ENCODE measurements around the gene TRIM59. TPM values are rescaled to one million over a fixed set of nuclear protein-coding genes. Genes with fewer than 3 reads are reported as not detected.
A peak's percentile ranks its signal among the peaks of the same experiment; 100 is the strongest.

The TRIM59 gene, protein sequence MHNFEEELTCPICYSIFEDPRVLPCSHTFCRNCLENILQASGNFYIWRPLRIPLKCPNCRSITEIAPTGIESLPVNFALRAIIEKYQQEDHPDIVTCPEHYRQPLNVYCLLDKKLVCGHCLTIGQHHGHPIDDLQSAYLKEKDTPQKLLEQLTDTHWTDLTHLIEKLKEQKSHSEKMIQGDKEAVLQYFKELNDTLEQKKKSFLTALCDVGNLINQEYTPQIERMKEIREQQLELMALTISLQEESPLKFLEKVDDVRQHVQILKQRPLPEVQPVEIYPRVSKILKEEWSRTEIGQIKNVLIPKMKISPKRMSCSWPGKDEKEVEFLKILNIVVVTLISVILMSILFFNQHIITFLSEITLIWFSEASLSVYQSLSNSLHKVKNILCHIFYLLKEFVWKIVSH
- 10 to 100 TPM in 1 of 2 donors, 1 to 10 TPM in 1; 7.5 to 16.6 TPM for total RNA-seq

- H3K4me1 ChIP-seq, result no peaks in the 10 kb centered on the region
- DNase-seq, result peak; percentile 95
- intact Hi-C loops (cut with DNase I), result no loop called here
These were observed at the start of gene TRIM59 for GRCh38 chr3:160449636-160450598. TSS of gene TRIM59 (minus strand) at chr3:160449786. CDS start at chr3:160439183, 10,603 bp downstream.

GRCh38 chr3:160498202-160498601, 48.6 kb upstream of the TRIM59 start:
- H3K27me3 ChIP-seq, result no peaks in the 10 kb centered on the region
- no peak overlapping the region for H3K9ac ChIP-seq (ENCODE audit: low read depth in 2 of 2, low read length in 2 of 2)
- intact Hi-C loops (cut with DNase I), result no loop called here
- no peaks in the 10 kb centered on the region for H3K4me1 ChIP-seq
- no peaks in the 10 kb centered on the region for H3K9me3 ChIP-seq
- DNase-seq, result no peak
- TF ChIP-seq, protein P1, sequence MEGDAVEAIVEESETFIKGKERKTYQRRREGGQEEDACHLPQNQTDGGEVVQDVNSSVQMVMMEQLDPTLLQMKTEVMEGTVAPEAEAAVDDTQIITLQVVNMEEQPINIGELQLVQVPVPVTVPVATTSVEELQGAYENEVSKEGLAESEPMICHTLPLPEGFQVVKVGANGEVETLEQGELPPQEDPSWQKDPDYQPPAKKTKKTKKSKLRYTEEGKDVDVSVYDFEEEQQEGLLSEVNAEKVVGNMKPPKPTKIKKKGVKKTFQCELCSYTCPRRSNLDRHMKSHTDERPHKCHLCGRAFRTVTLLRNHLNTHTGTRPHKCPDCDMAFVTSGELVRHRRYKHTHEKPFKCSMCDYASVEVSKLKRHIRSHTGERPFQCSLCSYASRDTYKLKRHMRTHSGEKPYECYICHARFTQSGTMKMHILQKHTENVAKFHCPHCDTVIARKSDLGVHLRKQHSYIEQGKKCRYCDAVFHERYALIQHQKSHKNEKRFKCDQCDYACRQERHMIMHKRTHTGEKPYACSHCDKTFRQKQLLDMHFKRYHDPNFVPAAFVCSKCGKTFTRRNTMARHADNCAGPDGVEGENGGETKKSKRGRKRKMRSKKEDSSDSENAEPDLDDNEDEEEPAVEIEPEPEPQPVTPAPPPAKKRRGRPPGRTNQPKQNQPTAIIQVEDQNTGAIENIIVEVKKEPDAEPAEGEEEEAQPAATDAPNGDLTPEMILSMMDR (IDR thresholded peaks at IDR 0.05), result no peak
- H3K4me3 ChIP-seq, result no peak overlapping the region
- H3K27ac ChIP-seq, result no peak overlapping the region
- H3K36me3 ChIP-seq, result peaks cover 6% of the 10 kb centered on the region

More at GRCh38 chr3:160449636-160450598, at the start of gene TRIM59:
- peak within 1 kb of the TSS; percentile 59 for H3K4me3 ChIP-seq
- no peaks in the 10 kb centered on the region for H3K27me3 ChIP-seq
- no peaks in the 10 kb centered on the region for H3K36me3 ChIP-seq
- TF ChIP-seq, protein P1 (IDR thresholded peaks at IDR 0.05), result no peak
- no peaks in the 10 kb centered on the region for H3K9me3 ChIP-seq
- peak within 1 kb of the TSS; percentile 66 to 84 for H3K9ac ChIP-seq (ENCODE audit: low read depth in 2 of 2, low read length in 2 of 2)
- H3K27ac ChIP-seq, result peak within 1 kb of the TSS; percentile 89

DNA sequence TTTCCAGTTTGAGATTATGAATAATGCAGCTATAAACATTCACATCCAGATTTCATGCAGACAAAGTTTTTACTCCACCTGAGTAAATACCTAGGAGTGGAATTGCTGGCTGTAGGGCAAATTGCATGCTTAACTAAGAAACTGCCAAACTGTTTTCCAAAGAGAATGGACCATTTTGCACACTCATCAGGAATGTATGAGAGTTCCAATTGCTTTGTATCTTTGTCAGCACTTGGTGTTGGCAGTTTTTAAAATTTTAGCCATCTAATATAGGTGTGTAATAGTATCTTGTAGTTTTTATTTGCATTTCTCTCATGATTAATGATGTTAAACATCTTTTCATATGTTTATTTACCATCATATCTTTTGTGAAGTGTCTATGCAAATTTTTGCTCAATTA, 40.6 kb upstream of the TRIM59 start:
- Histone ChIP-seq H3K36me3 (no peaks in the 10 kb centered on the region), H3K4me1 (no peaks in the 10 kb centered on the region), H3K27me3 (no peaks in the 10 kb centered on the region), H3K9ac (ENCODE audit: low read depth in 2 of 2, low read length in 2 of 2) (no peak overlapping the region), H3K4me3 (no peak overlapping the region), H3K27ac (no peak overlapping the region), H3K9me3 (no peaks in the 10 kb centered on the region)
- TF ChIP-seq, protein P1 (IDR thresholded peaks at IDR 0.05), result no peak
- intact Hi-C loops (cut with DNase I), result no loop called here
- DNase-seq, result no peak

DNA sequence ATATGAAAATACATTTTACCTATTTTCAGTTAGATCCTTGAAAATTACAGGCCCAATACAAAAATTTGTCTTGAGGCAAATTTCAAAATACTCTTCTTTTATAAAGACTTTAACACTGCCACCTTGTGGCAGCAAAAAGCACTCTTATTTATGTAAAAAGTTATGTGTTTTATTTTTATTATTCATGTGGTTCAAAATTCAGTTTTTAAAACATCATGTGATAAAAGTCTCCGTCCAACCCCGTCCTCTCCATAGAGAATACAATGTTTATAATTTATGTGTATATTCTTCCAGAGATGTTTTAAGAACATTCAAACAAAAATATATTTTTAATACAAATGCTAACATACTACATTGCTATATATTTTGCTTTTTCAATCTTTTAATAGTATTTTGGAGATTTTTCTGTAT, 36.9 kb upstream of the TRIM59 start:
- Histone ChIP-seq H3K27me3 (no peaks in the 10 kb centered on the region), H3K9me3 (no peaks in the 10 kb centered on the region), H3K9ac (ENCODE audit: low read depth in 2 of 2, low read length in 2 of 2) (no peak overlapping the region), H3K27ac (no peak overlapping the region), H3K4me3 (peak overlapping the region; percentile 12), H3K36me3 (no peaks in the 10 kb centered on the region), H3K4me1 (no peaks in the 10 kb centered on the region)
- TF ChIP-seq, protein P1 (IDR thresholded peaks at IDR 0.05), result peak; percentile 56
- intact Hi-C loops (cut with DNase I), result loop anchor here (10.0 kb wide), 1 partner anchor 322 kb away; no protein-coding TSS in a partner anchor
- DNase-seq, result no peak

DNA sequence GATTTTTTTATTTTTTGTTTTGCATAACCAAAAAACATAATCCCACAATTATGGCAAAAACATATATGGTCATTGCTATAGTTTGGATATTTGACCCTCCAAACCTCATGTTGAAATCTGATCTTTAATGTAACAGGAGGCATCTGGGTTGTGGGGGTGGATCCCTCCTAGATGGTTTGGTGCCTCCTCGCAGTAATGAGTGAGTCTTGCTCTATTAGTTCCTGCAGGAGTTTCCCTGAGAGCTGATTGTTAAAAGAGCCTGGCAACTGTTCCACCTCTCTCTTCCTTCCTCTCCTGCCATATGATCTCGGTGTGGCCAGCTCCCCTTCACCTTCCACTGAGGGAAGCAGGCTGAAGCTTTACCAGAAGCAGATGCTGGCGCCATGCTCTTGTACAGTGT, 33.2 kb upstream of the TRIM59 start:
- Histone ChIP-seq H3K9me3 (no peaks in the 10 kb centered on the region), H3K9ac (ENCODE audit: low read depth in 2 of 2, low read length in 2 of 2) (no peak overlapping the region), H3K27ac (no peak overlapping the region), H3K27me3 (no peaks in the 10 kb centered on the region), H3K36me3 (no peaks in the 10 kb centered on the region), H3K4me3 (no peak overlapping the region), H3K4me1 (no peaks in the 10 kb centered on the region)
- TF ChIP-seq, protein P1 (IDR thresholded peaks at IDR 0.05), result no peak
- no peak for DNase-seq
- intact Hi-C loops (cut with DNase I), result loop anchor here (10.0 kb wide), 1 partner anchor 318 kb away; no protein-coding TSS in a partner anchor

Data from colonic mucosa (tissue), 4 donors.